NCI-H460 (cell line): Measurements from ENCODE around the gene OR5T2. TPM values are rescaled to one million over a fixed set of nuclear protein-coding genes. Genes with fewer than 3 reads are reported as not detected.
"Not testable (repeated sequence)": the region's sequence is repeated elsewhere in the genome, so short reads cannot be mapped to it uniquely, and the experiment has no call there.

Experiments
- DNase-seq: peaks from one replicate; pipeline ENCODE4 v3.0.0-alpha.2; 2016; ENCODE audit warnings: low read depth; ENCODE audit errors: extremely low read depth
- polyA plus RNA-seq: library from polyadenylated mRNA; depleted of rRNA; stranded (reverse); fragments of >200 nt; gene quantifications from 2 replicates; pipeline ENCODE4 v1.2.3, GENCODE V29; 2014; cell fraction: nucleus; rRNA removed
- total RNA-seq: library from RNA; depleted of rRNA; stranded (reverse); fragments of >200 nt; shearing (Covaris generic); gene quantifications from 2 replicates; pipeline ENCODE4 v1.2.3, GENCODE V29; 2014; rRNA removed

The OR5T2 gene
- not detected in 2 replicates for total RNA-seq
- polyA plus RNA-seq: not detected in 2 replicates

DNA sequence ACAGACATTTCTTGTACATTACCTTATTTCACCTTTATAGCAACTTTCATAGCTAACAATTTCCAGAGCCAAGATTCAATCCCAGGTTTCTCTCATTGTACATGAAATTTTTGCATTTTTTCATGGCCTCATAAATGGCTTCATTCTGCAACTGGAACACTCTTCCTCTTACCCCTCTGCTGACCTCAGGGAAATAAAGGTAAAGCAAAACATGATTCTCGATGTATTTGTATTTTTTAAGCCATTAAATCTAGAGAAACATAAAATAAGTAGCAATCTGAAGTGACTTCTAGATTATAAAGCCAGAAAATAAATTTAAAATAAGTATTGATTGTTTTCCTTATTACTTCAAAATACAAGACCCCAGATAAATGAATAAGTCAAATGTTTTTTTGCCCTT lies at the start of gene OR5T2:
TSS of gene OR5T2 (minus strand) at position 101 of the 400 bp plus-strand sequence. CDS start 1,193 bp downstream, outside the sequence.
- no peak for DNase-seq

DNA sequence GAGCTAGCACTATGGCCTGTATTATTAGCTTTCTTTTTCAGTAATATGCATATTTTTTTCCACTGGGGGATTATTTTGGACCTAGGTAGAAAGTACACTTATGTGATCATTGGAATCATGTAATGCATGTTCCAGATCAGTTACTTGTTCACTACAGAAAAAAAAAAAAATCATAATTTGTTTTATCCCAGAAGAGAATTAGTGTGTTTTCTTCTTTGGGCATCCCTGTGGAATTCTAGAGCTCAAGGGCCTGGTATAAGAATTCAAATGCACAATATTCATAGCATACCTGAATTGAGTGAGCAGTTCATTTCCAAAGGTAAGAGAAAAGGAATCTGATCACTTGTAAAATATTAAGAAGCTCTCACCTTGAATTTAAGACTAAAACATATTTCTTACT lies 39.8 kb upstream of the OR5T2 start, which contains the start of gene OR5T1:
TSS of gene OR5T1 (plus strand) at position 301 of the 400 bp plus-strand sequence. CDS start 1,485 bp downstream, outside the sequence.
- no peak for DNase-seq

DNA sequence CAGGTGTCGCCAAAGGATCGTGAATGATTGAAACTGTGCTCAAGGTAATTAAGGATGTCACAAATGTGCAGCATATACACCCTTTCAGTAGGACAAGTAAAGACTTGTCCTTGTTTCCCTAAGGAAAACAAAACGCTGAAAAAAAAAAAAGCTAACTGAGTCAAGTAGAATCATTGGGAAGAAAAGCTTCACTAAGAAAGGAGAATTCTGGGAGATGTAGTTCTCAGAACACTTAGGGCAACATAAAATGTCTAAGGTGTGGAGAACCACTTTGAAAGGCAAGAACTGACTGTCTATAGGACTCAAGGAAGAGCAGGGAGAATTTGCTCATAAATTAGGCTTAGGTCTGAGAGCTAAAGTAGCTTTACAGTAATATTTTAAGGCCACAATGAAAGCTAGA lies 37.0 kb upstream of the OR5T2 start:
- no peak for DNase-seq

DNA sequence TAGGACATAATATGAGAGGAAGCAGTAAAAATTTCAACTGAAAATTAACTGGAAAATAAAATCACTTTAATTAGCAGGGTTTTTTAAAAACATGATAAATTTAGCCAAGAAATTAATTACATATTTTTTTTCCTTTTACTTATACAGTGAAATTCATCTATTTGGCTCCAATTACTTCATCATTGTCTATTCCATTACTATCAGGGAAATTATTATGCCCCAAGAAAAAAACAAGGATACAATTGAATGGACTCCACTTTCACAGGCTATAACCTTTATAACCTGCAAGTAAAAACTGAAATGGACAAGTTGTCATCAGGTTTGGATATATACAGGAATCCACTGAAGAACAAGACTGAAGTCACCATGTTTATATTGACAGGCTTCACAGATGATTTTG lies 17.9 kb upstream of the OR5T2 start, which contains the start of gene OR5T3:
TSS of gene OR5T3 (plus strand) at position 301 of the 400 bp plus-strand sequence. CDS start at position 301, 0 bp downstream.
- no peak for DNase-seq

DNA sequence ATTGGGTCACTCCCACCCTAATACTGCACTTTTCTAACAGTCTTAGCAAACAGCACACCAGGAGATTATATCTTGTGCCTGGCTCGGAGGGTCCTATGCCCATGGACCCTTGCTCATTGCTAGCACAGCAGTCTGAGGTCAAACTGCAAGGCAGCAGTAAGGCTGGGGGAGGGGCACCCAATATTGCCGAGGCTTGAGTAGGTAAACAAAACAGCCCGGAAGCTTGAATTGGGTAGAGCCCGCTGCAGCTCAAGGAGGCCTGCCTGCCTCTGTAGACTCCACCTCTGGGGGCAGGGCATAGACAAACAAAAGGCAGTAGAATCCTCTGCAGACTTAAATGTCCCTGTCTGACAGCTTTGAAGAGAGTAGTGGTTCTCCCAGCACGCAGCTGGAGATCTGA lies 14.3 kb downstream of the OR5T2 start:
- not testable (repeated sequence) for DNase-seq

DNA sequence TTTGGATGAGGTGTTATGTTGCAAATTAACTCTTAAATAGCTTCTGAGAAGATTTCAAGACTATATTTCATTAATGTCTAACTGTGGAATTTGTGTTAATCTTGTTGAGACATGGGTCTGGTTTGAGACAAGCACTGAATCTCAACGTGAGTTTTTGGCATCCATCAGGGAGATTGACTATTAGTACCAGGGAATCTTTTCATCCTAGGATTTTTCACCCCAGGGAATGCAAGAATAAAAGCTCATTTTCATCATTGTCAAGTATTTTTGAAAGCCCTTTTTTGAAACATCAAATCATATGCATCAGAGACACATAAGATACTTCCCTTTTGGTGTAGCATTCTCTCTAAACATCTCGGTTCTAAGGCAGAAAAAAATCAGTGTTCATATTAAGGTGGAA lies 19.5 kb downstream of the OR5T2 start:
- no peak for DNase-seq

DNA sequence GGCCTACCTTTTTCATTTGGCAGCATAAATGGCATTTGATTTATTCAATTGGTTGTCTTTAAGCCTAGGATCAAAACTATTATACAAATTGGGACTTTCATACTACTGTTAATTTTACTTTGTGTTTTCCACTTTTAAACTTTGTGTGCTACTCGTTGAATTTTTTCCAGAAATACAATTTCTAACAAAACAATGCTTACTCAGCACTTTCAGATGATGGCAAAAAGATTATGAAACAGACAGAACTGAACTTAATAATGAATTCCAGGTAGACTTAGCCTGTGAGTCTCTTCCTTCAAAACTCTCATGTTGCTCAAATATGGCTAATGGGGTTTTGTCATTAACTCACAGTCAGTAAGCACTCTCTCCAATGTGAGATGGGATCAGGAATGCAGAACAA lies 26.3 kb downstream of the OR5T2 start:
- DNase-seq: no peak

DNA sequence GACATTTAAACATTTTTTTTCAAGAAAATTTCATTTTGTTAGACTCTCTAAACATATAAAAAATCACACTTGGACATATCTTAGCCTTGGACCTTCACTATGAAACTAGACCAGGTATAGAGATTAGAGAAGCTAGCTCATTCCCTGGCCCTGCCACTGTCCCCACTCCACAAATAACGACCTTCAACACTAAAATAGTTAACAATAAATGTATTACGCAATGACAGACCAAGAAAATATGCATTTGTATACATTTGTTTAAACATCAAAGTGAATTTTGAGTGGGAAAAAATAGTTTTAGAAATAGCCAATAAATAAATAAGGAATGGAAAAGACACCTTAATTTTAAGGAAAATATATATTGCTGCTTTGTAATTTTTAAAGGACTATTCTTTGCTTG lies 36.7 kb downstream of the OR5T2 start:
- no peak for DNase-seq

DNA sequence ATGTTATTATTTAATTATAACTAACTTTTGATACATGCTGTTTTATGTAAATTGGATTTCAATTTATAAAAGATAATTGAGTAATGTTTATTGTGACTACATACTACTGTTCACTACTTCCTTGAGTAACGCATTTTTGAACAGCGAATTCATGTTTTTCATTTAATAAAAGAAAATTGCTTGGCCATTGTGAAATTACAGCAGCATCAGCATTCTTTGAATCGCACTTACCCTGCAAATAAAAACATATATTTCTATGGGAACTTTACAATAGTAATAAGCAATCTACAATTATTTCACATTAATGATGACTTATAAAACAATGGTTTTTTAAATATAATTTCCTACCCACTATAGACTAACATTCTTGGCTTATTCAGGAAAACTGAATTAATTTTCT lies 37.4 kb downstream of the OR5T2 start:
- no peak for DNase-seq

DNA sequence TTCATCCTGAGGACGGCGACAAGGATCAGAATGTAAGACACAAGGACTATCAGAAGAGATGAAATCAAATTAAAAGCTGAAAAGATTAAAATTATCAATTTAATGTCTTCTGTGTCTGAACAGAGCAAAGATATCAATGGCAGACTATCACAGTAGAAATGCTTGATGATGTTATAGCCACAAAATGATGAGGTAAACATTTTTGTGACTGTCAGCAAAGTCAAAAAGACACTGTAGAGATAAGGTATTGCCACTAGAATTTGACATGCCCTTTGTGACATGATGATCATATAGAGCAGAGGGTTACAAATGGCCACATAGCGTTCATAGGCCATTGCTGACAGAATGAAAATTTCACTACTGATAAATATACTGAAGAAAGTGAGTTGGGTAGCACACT lies 45.5 kb downstream of the OR5T2 start:
- DNase-seq: no peak

DNA sequence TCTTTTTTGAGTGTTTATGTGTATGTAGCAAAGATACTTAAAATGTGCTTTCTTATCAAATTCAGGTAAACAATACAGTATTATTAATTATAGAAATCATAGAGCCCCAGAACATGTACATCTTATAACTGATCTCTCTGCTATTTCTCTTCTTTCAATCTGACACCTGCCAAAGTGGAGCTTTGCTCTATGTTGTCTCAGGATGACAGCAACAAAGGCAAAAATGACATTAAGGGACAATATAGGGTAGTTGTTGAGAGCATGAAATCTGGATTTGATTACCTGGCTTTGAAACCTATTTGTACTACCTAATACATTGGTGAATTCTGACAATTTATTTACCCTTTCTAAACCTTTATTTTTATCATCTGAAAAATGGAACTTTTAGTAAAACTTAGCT lies 50.6 kb downstream of the OR5T2 start:
- no peak for DNase-seq

Other genes starting within 250 kb of the OR5T2 start
- not detected in 2 replicates for gene OR5F1, start 239.6 kb downstream of the OR5T2 start, total RNA-seq
- gene OR5AS1, start 206.6 kb downstream of the OR5T2 start, total RNA-seq: not detected in 2 replicates
- not detected in 2 replicates for gene OR8I2, start 140.9 kb downstream of the OR5T2 start, total RNA-seq
- gene OR8H2, start 130.6 kb downstream of the OR5T2 start, total RNA-seq: not detected in 2 replicates
- gene OR8H3, start 111.9 kb downstream of the OR5T2 start, total RNA-seq: not detected in 2 replicates
- not detected in 2 replicates for gene OR8J3, start 94.1 kb downstream of the OR5T2 start, total RNA-seq
- not detected in 2 replicates for gene OR8K5, start 73.9 kb downstream of the OR5T2 start, total RNA-seq
- gene OR5J2, start 57.6 kb downstream of the OR5T2 start, total RNA-seq: not detected in 2 replicates
- not detected in 2 replicates for gene OR5T3, start 18.0 kb upstream of the OR5T2 start, total RNA-seq
- not detected in 2 replicates for gene OR5T1, start 39.9 kb upstream of the OR5T2 start, total RNA-seq
- gene OR8H1, start 58.0 kb upstream of the OR5T2 start, total RNA-seq: not detected in 2 replicates
- gene OR8K3, start 80.9 kb upstream of the OR5T2 start, total RNA-seq: not detected in 2 replicates
- gene OR8K1, start 111.8 kb upstream of the OR5T2 start, total RNA-seq: not detected in 2 replicates
- not detected in 2 replicates for gene OR8J1, start 120.0 kb upstream of the OR5T2 start, total RNA-seq
- not detected in 2 replicates for gene OR8U1, start 141.4 kb upstream of the OR5T2 start, total RNA-seq
- gene OR5AL1, start 178.4 kb upstream of the OR5T2 start, total RNA-seq: not detected in 2 replicates
- gene OR5M3, start 239.1 kb upstream of the OR5T2 start, total RNA-seq: not detected in 2 replicates